ENCODE measurements around the gene ACTA2.
A peak's percentile ranks its signal among the peaks of the same experiment; 100 is the strongest.

The ACTA2 gene

DNA sequence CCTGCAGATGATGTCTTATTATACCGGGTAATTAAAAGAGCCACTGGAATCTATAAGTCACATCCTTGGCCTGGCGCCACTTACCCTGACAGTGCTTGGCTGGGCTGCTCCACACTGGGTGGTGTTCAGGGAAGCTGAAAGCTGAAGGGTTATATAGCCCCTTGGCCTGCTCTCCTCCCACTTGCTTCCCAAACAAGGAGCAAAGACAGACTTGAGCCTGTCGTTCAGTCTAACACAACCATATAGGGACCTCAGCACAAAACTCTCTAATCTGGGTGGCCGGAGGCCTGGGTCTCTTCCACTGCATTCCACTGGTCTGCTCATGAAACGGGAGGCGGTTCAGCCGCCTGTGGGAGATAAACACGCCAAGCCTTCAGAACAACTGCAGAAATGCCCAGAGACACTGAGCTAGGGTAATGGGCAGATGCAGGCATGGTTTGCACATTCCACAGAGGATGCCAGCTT, at the start of gene ACTA2:
TSS of gene ACTA2 (minus strand) at position 127 of the 465 bp plus-strand sequence. CDS start 3,843 bp downstream, outside the sequence.
- no peak for DNase-seq

DNA sequence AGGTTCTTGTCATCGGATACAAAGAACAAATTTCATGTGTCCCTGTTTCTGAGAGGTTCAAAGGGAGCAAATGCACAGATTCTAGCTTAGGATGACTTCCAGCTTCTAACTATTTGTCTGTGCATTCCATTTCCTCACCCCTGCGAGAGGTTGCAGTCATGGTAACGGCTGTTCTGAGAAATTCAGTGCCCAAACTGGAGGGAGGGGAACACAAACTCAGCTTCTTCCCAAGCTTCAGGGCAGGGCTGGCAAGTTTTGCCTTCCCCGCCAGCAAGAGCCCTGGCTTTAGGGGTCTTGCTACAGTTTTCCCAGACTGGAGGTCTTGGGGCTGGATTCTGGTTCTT, 49.1 kb upstream of the ACTA2 start:
- DNase-seq, result peak; percentile 48

DNA sequence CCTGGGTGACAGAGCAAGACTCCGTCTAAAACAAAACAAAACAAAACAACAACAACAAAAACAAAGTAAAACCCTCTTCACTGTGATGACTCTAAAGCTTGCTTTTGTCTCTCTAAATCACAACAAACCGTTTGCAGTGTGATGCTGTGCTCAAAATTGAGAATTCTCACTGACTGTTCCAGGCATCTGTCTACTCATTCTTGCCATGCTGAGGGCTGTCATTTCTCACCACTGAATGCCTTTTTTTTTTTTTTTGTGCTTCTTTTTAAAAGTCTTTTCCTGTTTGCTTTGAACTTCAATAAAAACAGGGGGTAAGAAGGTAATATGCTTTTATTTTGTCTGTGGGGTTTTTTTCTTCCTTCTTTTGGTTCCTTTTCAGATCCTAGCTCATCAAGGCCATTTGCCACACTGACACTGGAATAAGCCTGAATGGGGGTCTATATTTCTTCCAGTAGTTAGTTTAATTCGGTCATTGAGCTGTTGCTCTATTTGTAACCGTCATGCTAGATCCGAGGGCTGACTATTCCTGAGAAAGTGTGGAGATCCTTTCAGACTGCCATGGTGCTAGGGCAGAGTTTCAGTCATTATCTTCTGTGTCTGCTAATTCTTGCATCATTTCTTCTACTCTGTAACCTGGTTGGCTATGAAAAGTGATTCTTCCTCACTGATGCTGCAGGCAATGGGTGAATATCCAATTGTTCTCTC, 48.6 kb upstream of the ACTA2 start:
- peak; percentile 77 for DNase-seq

DNA sequence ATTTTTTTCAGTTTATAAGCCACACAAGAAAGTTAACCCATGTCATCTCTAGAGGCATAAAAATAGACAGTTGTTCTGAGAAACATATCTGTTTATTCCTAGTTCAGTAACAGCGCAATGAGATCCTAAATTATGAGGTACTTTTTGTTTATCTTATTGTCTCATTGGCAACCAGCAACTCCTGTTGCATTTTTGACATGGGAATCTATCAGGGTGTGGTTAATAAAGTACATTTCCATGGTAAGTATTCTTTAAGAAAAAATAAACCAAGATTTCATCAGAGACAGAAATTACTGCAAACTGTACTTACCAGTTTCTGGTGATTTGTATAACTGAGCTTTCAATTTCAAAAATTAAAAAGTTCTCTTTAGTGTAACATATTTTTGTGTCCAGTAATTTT, 47.1 kb upstream of the ACTA2 start:
- peak; percentile 76 for DNase-seq

DNA sequence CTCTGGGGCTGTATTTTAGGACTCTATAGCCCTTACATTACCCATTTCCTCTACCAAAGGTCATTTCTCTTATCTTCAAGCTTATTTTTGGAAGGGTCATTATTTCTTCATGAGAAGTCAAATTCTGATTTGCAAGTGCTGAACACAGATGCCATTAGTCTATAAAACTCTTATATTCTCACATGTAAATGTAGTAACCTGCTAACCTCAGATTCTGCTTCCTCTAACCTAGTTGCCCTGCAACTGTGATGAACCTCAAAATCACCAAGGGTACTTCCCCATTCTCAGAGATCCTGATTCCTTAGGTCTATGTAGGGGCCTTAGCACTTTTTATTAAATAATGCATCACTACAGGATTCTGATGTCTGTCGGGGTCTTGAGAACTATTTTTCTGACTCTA, 44.4 kb upstream of the ACTA2 start:
- DNase-seq, result peak; percentile 44

DNA sequence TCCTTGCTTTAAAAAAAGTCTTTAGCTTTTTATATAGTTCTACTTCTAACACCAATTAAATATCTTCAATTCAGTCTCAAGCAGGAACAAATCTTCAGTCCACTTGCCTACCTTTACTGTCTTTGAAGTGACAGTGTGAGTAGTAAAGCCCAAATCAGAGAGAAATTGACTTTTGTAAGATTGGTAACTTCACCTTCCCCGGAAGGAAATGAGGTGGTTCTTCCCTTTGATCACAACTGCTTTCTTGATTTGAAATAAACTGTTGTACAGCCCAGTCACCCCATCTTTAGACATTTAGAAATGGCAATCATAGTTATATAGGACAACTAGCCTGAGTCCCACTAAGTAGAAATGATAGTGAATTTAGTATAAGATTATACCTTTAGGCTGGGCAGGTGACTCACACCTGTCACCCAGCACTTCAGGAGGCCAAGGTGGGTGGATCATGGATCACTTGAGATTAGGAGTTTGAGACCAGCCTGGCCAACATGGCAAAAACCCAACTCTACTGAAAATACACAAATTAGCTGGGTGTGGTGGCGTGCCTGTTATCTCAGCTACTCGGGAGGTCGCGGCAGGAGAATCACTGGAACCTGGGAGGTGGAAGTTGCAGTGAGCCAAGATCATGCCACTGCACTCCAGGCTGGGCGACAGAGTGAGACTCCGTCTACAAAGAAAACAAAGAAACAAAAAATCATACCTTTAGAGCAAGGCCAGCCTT, 42.7 kb upstream of the ACTA2 start:
- peak; percentile 74 for DNase-seq

- peak; percentile 77 for DNase-seq
Observed at GRCh38 chr10:88994019-88994418, 41.4 kb upstream of the ACTA2 start.

DNA sequence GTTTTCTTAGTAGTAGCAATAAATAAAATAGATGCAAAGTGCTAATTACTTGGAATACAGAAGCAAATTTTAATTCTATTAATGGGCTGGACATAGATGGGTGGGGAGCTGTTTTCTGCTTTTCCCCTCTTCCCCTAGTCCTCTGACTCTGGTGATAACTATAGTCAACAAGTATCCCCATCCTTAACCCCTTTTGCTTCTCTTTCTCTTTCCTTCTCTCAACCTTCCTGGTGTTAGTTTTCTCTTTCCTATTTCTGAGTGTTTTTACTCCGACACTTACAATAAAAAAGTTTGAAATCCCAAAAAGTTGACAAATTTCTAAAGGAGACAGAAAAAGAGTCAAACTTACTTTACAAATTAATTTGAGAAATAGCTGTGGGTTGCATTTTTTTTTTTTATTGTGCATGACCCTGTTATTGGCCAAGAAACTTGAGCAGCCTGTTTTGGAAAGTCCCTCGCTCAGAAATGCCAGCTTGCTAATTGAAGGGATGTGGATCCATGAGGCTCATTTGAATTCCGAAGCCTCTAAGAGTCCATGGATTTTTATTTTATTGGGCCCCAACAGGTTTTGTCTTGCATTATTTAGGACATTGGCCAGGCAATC, 40.5 kb upstream of the ACTA2 start:
- peak; percentile 42 for DNase-seq

- no peak for DNase-seq
Observed at GRCh38 chr10:88991899-88992320, 39.3 kb upstream of the ACTA2 start.

- peak; percentile 77 for DNase-seq
Observed at GRCh38 chr10:88991161-88991898, 38.8 kb upstream of the ACTA2 start.

- DNase-seq, result peak; percentile 93
Observed at GRCh38 chr10:88990384-88991160, 38.0 kb upstream of the ACTA2 start, which contains the start of gene FAS. Gene FAS, plus strand, starts transcription at chr10:88990798. Its CDS starts 79 bp downstream, at chr10:88990877.

- DNase-seq, result peak; percentile 52
Observed at GRCh38 chr10:88989824-88990383, 37.3 kb upstream of the ACTA2 start.

DNA sequence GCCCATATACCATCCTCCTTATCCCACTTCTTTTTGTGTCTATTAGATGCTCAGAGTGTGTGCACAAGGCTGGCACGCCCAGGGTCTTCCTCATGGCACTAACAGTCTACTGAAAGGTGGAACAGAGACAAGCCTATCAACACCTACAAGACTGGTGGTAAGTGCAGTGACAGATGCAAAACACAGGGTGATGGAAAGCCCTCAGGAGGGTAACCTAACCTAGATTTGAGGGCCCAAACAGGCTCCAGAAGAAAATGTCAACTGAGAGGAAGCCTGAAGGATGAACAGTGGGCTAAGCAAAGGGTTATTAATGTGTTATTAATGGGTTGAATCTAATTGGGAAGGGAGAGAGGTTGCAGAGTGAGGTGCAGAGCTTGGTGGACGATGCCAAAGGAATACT, 36.9 kb upstream of the ACTA2 start:
- DNase-seq, result no peak

DNA sequence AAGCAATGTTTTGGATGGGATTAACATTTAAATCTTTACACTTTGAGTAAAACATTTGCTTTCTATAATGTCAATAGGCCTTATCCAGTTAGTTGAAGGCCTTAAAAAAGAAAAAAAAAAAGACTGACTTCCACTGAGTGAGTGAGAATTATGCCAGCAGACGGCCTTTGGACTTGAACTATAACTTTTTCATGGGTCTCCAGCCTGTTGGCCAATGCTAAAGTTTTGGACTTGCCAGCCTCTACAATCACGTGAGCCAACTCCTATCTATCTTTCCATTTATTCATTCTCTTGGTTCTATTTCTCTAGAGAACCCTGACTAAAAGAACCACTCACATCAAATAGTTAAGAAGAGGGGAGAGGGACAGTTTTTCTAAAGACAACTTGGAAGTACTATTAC, 35.3 kb upstream of the ACTA2 start:
- no peak for DNase-seq

DNA sequence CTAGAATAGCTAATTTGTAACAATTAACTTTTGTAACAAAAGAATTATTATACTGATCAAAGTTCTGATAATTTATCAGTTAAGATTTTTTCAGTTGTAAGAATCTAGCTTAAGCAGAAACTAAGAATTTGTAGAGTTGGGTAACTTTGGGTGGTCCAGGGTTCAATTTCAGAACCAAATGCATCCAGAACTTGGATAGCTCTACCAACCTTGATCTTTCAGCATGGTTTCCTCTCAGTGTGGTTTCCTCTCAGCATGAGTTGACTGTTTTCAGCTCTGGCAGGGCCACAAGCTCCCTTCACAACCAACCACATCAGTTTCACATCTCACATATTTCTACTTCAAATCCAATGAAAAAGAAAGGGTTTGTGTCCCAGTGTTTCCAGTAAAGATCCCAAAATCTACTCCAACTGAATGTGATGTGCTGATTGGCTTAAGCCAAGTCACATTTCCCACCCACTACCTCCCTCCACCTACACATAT, 34.7 kb upstream of the ACTA2 start:
- DNase-seq, result peak; percentile 26

DNA sequence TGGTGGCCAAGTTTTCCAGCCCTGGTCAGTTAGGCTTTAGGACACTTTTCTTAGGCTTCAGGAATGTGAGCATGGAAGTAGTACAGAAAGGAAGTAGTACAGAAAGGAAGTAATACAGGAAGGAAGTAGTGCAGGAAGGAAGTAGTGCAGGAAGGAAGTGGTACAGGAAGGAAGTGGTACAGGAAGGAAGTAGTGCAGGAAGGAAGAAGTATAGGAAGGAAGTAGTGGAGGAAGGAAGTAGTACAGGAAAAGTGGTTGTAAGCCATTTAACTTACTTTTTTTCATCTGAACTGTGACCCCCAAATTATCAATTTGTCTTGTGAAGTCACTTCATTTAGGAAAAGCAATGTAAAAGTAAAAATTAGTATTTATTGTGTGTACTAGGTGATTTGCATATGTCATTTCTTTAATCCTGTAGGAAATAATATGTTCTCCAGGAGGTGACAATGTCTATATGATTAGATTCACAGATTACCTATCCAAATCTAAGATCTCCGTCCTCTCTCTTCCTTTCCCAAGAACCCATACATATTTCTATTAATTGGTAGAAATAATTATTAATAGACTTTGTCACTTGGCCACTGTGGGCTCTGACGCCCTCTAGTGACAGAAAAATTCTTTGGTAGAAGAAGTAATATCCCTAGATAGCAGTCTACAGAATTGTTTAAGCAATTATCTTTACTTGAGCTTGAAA, 34.1 kb upstream of the ACTA2 start:
- DNase-seq, result peak; percentile 37

DNA sequence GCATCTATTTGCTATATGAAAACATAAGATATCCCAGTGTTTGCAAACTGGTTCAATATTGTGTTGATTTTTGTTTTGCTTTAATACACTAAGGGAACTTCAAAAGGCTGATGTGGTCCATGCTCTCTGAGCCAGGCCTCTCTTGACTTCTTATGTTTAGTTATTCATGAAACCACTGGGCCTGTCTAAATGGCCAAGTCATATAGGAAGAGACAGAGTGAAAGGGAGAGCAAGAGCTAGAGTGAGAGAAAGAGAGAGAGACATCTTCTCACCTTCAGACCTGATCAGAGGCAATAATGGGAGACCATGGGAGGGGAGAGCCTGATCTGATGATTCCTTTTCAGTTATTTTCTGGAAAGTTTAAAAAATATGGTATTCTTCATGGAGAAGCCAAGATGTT, 32.0 kb upstream of the ACTA2 start:
- DNase-seq, result no peak

- no peak for DNase-seq
Observed at GRCh38 chr10:88983939-88984338, 31.4 kb upstream of the ACTA2 start.

DNA sequence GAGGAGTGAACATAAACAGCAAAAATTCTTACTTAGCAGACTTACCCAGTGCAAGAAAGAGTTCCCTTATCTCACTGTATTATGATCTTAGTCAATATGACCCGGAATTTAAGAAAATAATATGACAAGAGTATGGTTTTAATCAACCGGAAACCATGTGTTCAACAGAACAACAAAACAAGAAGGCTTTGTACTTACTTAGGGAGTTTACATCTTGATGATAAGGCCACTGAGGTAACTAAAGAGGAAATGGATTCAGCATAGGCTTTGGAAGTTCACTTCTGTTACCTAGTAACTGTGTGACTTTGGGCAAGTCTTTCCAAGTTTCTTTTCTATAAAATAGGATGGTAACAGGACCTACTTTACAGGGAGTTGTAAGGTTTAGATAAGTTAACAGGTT, 30.6 kb upstream of the ACTA2 start:
- DNase-seq, result no peak

DNA sequence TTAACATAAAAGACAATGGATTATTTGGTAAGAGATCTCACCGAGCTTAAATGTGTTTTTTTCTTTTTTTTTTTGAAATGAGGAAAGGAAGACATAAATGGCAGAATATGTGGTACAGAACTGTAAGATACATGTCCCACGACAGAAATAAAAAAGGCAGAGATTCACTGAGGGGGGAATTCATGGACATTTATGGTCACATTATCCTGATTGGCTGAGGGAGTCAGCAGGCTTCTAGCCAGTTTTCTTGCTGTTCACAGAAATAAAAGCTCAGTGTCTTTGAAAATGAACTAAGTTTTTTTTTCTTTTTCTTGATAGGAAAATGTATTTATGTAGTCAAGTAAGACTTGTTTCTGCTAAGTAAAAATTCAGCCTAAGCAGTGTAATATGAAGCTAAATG, 29.8 kb upstream of the ACTA2 start:
- DNase-seq, result no peak

DNA sequence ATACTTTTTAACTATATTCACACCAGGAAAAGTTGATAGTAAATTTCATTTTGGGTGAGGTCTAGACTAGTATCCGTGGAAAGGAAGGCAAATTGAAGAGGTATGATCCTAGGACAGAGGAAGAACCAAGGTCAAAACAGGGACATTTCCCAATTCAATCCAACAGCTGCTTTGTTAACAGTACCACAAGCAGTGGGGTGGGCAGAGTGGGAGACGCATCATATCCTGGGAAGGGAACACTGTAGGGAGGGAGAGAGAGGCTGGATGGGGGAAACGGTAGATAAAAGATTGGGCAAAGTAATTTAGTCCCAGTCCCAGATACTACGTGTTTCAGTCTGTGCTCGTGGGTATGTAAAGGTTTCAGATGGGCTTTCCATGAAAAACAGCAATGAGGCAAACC, 28.9 kb upstream of the ACTA2 start:
- no peak for DNase-seq
